Measurements from ENCODE around the gene MTHFSD.

Gene MTHFSD

GRCh38 chr16:86531641-86532525 lies 23.2 kb downstream of the MTHFSD start:
- no peaks in the 10 kb centered on the region for H3K79me2 ChIP-seq (ENCODE audit: control insufficient read depth, insufficient read depth, low read length)
- H3K9ac ChIP-seq (ENCODE audit: low read length) = no peak overlapping the region
- DNase-seq = no peak
- H3K4me1 ChIP-seq (ENCODE audit: control insufficient read depth, low read depth, low read length) = no peaks in the 10 kb centered on the region
- H3K27ac ChIP-seq (ENCODE audit: low read depth, low read length) = no peak overlapping the region
- no peak overlapping the region for H4K8ac ChIP-seq (ENCODE audit: low read depth, low read length)
- no peak overlapping the region for H2BK120ac ChIP-seq (ENCODE audit: low read depth, low read length)
- no peak overlapping the region for H4K5ac ChIP-seq (ENCODE audit: low read length)
- no peak overlapping the region for H3K4me2 ChIP-seq (ENCODE audit: low read length)
- no peak overlapping the region for H3K18ac ChIP-seq (ENCODE audit: low read length)
- no CpG with 5 or more reads among the region's 49 CpGs for WGBS (ENCODE audit: extremely low coverage, insufficient coverage, low lambda C conversion rate)
- H3K4me3 ChIP-seq (ENCODE audit: low read length) = no peak overlapping the region
- no peak overlapping the region for H2BK15ac ChIP-seq (replicated peaks; ENCODE audit: low read depth)
- no peak overlapping the region for H3K23ac ChIP-seq (ENCODE audit: low read length)
- H3K36me3 ChIP-seq (ENCODE audit: control insufficient read depth, insufficient read depth, low read length) = no peaks in the 10 kb centered on the region
- H2BK5ac ChIP-seq (ENCODE audit: low read length) = no peak overlapping the region
- H3K79me1 ChIP-seq (ENCODE audit: low read length) = no peaks in the 10 kb centered on the region
- no peak overlapping the region for H3K4ac ChIP-seq (ENCODE audit: low read depth, low read length)
- no peak overlapping the region for H3K56ac ChIP-seq (ENCODE audit: low read length)
- no peak overlapping the region for H2AK5ac ChIP-seq (ENCODE audit: low read length)
- H3K27me3 ChIP-seq (ENCODE audit: insufficient read depth, low read length, poor library complexity) = no peaks in the 10 kb centered on the region

- Histone ChIP-seq H4K8ac (ENCODE audit: low read depth, low read length) (no peak overlapping the region), H4K5ac (ENCODE audit: low read length) (no peak overlapping the region), H2BK120ac (ENCODE audit: low read depth, low read length) (no peak overlapping the region), H2BK5ac (ENCODE audit: low read length) (no peak overlapping the region), H2AK5ac (ENCODE audit: low read length) (no peak overlapping the region), H3K18ac (ENCODE audit: low read length) (no peak overlapping the region), H3K36me3 (ENCODE audit: control insufficient read depth, insufficient read depth, low read length) (no peaks in the 10 kb centered on the region), H3K23ac (ENCODE audit: low read length) (no peak overlapping the region), H3K4me2 (ENCODE audit: low read length) (no peak overlapping the region), H3K4ac (ENCODE audit: low read depth, low read length) (no peak overlapping the region), H3K27me3 (ENCODE audit: insufficient read depth, low read length, poor library complexity) (no peaks in the 10 kb centered on the region), H3K4me1 (ENCODE audit: control insufficient read depth, low read depth, low read length) (no peaks in the 10 kb centered on the region), H2BK15ac (replicated peaks; ENCODE audit: low read depth) (no peak overlapping the region), H3K56ac (ENCODE audit: low read length) (no peak overlapping the region), H3K79me2 (ENCODE audit: control insufficient read depth, insufficient read depth, low read length) (no peaks in the 10 kb centered on the region), H3K4me3 (ENCODE audit: low read length) (no peak overlapping the region), H3K9ac (ENCODE audit: low read length) (no peak overlapping the region), H3K79me1 (ENCODE audit: low read length) (no peaks in the 10 kb centered on the region), H3K27ac (ENCODE audit: low read depth, low read length) (no peak overlapping the region)
- WGBS (ENCODE audit: extremely low coverage, insufficient coverage, low lambda C conversion rate) = no CpG with 5 or more reads among the region's 7 CpGs
- DNase-seq = no peak
Observed at GRCh38 chr16:86531191-86531545, 23.9 kb downstream of the MTHFSD start.

DNA sequence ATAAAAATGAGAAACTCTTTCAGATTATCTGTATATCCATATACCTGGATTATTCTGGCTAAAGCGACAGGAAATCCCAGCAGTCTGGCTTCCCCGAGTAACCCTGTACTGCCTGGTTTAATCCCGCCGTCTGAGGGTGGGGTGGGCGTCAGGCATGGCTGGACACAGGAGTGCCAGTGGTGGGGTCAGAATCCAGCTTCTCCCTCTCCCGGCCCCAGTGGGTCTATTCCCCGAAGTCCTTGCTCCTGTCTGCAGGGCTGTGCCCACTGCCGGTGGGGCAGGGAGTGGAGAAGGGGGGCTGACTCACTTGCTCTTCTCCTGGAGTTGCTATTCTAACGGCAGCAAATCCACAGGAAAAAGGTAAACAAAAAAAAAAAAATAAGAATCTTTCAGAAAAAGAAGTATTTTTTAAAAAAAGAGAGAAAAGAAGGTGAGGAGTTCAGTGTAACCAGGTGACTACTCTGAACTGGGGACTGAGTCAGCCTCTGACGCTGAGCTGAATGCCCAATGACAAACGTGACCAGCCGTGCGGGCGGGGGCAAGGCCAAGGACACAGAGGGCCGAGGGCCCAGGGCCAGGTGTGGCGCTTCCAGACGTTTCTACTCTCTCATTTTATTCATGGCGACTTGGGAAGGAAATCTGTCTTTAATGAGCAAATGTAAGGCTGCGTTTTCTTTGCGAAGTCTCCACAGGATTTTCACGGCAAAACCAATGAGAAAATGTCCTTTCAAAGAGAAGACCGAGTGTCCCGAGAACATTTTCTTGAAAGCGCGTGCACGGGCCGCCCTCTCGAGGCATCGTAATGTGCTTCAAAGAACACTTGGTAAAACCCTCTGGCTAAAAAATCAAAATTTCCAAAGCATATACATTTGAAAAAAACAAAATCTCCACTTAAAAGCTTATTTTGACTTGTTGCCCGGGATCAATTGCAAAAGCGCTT lies 24.5 kb downstream of the MTHFSD start:
- Histone ChIP-seq H3K36me3 (ENCODE audit: control insufficient read depth, insufficient read depth, low read length) (no peaks in the 10 kb centered on the region), H3K4me1 (ENCODE audit: control insufficient read depth, low read depth, low read length) (no peaks in the 10 kb centered on the region), H2BK120ac (ENCODE audit: low read depth, low read length) (no peak overlapping the region), H2AK5ac (ENCODE audit: low read length) (no peak overlapping the region), H4K8ac (ENCODE audit: low read depth, low read length) (no peak overlapping the region), H3K23ac (ENCODE audit: low read length) (no peak overlapping the region), H3K4me2 (ENCODE audit: low read length) (no peak overlapping the region), H2BK5ac (ENCODE audit: low read length) (no peak overlapping the region), H3K79me2 (ENCODE audit: control insufficient read depth, insufficient read depth, low read length) (no peaks in the 10 kb centered on the region), H3K79me1 (ENCODE audit: low read length) (no peaks in the 10 kb centered on the region), H3K4me3 (ENCODE audit: low read length) (no peak overlapping the region), H3K18ac (ENCODE audit: low read length) (no peak overlapping the region), H3K27ac (ENCODE audit: low read depth, low read length) (no peak overlapping the region), H3K4ac (ENCODE audit: low read depth, low read length) (no peak overlapping the region), H3K56ac (ENCODE audit: low read length) (no peak overlapping the region), H2BK15ac (replicated peaks; ENCODE audit: low read depth) (no peak overlapping the region), H4K5ac (ENCODE audit: low read length) (no peak overlapping the region), H3K27me3 (ENCODE audit: insufficient read depth, low read length, poor library complexity) (no peaks in the 10 kb centered on the region), H3K9ac (ENCODE audit: low read length) (no peak overlapping the region)
- DNase-seq = no peak
- WGBS (ENCODE audit: extremely low coverage, insufficient coverage, low lambda C conversion rate) = no CpG with 5 or more reads among the region's 31 CpGs

DNA sequence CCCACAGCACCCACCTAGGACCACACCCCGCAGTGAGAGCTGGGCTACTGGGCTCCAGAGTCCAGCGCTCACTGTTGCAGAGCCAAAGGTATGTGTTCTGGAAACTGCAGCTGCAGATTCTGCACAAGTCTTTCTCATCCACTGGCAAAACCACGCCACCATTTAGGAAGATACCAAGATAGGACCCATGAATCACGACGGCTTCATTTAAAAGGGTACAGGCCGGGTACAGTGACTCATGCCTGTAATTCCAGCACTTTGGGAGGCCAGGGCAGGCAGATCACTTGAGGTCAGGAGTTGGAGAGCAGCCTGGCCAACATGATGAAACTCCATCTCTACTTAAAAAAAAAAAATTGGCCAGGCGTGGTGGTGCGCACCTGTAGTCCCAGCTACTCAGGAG lies 25.9 kb downstream of the MTHFSD start:
- no peak overlapping the region for H3K27ac ChIP-seq (ENCODE audit: low read depth, low read length)
- no peak for DNase-seq
- no peak overlapping the region for H3K18ac ChIP-seq (ENCODE audit: low read length)
- no peaks in the 10 kb centered on the region for H3K4me1 ChIP-seq (ENCODE audit: control insufficient read depth, low read depth, low read length)
- no peak overlapping the region for H3K56ac ChIP-seq (ENCODE audit: low read length)
- no peak overlapping the region for H3K9ac ChIP-seq (ENCODE audit: low read length)
- no peak overlapping the region for H2AK5ac ChIP-seq (ENCODE audit: low read length)
- H3K23ac ChIP-seq (ENCODE audit: low read length) = no peak overlapping the region
- H2BK5ac ChIP-seq (ENCODE audit: low read length) = no peak overlapping the region
- H2BK120ac ChIP-seq (ENCODE audit: low read depth, low read length) = no peak overlapping the region
- no peak overlapping the region for H4K5ac ChIP-seq (ENCODE audit: low read length)
- H3K27me3 ChIP-seq (ENCODE audit: insufficient read depth, low read length, poor library complexity) = no peaks in the 10 kb centered on the region
- no peak overlapping the region for H3K4ac ChIP-seq (ENCODE audit: low read depth, low read length)
- no peak overlapping the region for H3K4me2 ChIP-seq (ENCODE audit: low read length)
- no peak overlapping the region for H4K8ac ChIP-seq (ENCODE audit: low read depth, low read length)
- H3K4me3 ChIP-seq (ENCODE audit: low read length) = no peak overlapping the region
- no peak overlapping the region for H2BK15ac ChIP-seq (replicated peaks; ENCODE audit: low read depth)
- H3K36me3 ChIP-seq (ENCODE audit: control insufficient read depth, insufficient read depth, low read length) = no peaks in the 10 kb centered on the region
- H3K79me2 ChIP-seq (ENCODE audit: control insufficient read depth, insufficient read depth, low read length) = no peaks in the 10 kb centered on the region
- no peaks in the 10 kb centered on the region for H3K79me1 ChIP-seq (ENCODE audit: low read length)
- no CpG with 5 or more reads among the region's 8 CpGs for WGBS (ENCODE audit: extremely low coverage, insufficient coverage, low lambda C conversion rate)

- no CpG with 5 or more reads among the region's 38 CpGs for WGBS (ENCODE audit: extremely low coverage, insufficient coverage, low lambda C conversion rate)
- Histone ChIP-seq H2AK5ac (ENCODE audit: low read length) (no peak overlapping the region), H3K4ac (ENCODE audit: low read depth, low read length) (no peak overlapping the region), H3K4me1 (ENCODE audit: control insufficient read depth, low read depth, low read length) (no peaks in the 10 kb centered on the region), H3K23ac (ENCODE audit: low read length) (no peak overlapping the region), H3K79me1 (ENCODE audit: low read length) (no peaks in the 10 kb centered on the region), H2BK15ac (replicated peaks; ENCODE audit: low read depth) (no peak overlapping the region), H3K27me3 (ENCODE audit: insufficient read depth, low read length, poor library complexity) (no peaks in the 10 kb centered on the region), H3K4me3 (ENCODE audit: low read length) (no peak overlapping the region), H3K18ac (ENCODE audit: low read length) (no peak overlapping the region), H2BK5ac (ENCODE audit: low read length) (no peak overlapping the region), H2BK120ac (ENCODE audit: low read depth, low read length) (no peak overlapping the region), H3K27ac (ENCODE audit: low read depth, low read length) (no peak overlapping the region), H3K79me2 (ENCODE audit: control insufficient read depth, insufficient read depth, low read length) (no peaks in the 10 kb centered on the region), H4K8ac (ENCODE audit: low read depth, low read length) (no peak overlapping the region), H3K36me3 (ENCODE audit: control insufficient read depth, insufficient read depth, low read length) (no peaks in the 10 kb centered on the region), H3K56ac (ENCODE audit: low read length) (no peak overlapping the region), H4K5ac (ENCODE audit: low read length) (no peak overlapping the region), H3K4me2 (ENCODE audit: low read length) (no peak overlapping the region), H3K9ac (ENCODE audit: low read length) (no peak overlapping the region)
- DNase-seq = no peak
Observed at GRCh38 chr16:86528061-86528929, 26.7 kb downstream of the MTHFSD start.
